IPS-20b (cell line): ENCODE data around the gene PHOX2B.
"Not testable (repeated sequence)": the region's sequence is repeated elsewhere in the genome, so short reads cannot be mapped to it uniquely, and the experiment has no call there.

Source experiments
- H3K27ac ChIP-seq: one replicate; pipeline ENCODE4 v1.5.1; 2013; ENCODE audit warnings: low read length
- H3K27me3 ChIP-seq: 2 replicates; pipeline ENCODE4 v1.6.1; 2013; ENCODE audit warnings: mild to moderate bottlenecking, low read length, inconsistent platforms; ENCODE audit not compliant: insufficient read depth
- H3K36me3 ChIP-seq: 2 replicates; pipeline ENCODE4 v1.6.1; 2013; ENCODE audit warnings: low read depth, mild to moderate bottlenecking, inconsistent platforms, low read length, moderate library complexity; ENCODE audit not compliant: insufficient read depth
- H3K4me1 ChIP-seq: 2 replicates; pipeline ENCODE4 v1.6.1; 2013; ENCODE audit warnings: mild to moderate bottlenecking, control low read depth, inconsistent platforms, low read length, moderate library complexity; ENCODE audit not compliant: insufficient read depth
- H3K4me3 ChIP-seq: 2 replicates; pipeline ENCODE4 v1.5.1; 2013; ENCODE audit warnings: mild to moderate bottlenecking, low read length, inconsistent platforms
- H3K9ac ChIP-seq: 2 replicates; pipeline ENCODE4 v1.6.1; 2013; ENCODE audit warnings: low read depth, mild to moderate bottlenecking, inconsistent platforms, low read length, moderate library complexity
- H3K9me3 ChIP-seq: 2 replicates; pipeline ENCODE4 v1.6.1; 2013; ENCODE audit warnings: mild to moderate bottlenecking, low read depth, low read length, inconsistent platforms; ENCODE audit not compliant: insufficient read depth

The PHOX2B gene

GRCh38 chr4:41723286-41723685 lies 25.2 kb downstream of the PHOX2B start:
- Histone ChIP-seq H3K27ac (no peak overlapping the region), H3K36me3 (no peaks in the 10 kb centered on the region), H3K9ac (no peak overlapping the region), H3K9me3 (no peaks in the 10 kb centered on the region), H3K4me1 (no peaks in the 10 kb centered on the region), H3K4me3 (no peak overlapping the region), H3K27me3 (peaks cover 41% of the 10 kb centered on the region)

- Histone ChIP-seq H3K4me3 (no peak overlapping the region), H3K9ac (no peak overlapping the region), H3K27me3 (peaks cover 37% of the 10 kb centered on the region), H3K36me3 (no peaks in the 10 kb centered on the region), H3K9me3 (no peaks in the 10 kb centered on the region), H3K4me1 (no peaks in the 10 kb centered on the region), H3K27ac (no peak overlapping the region)
Observed at GRCh38 chr4:41722181-41722580, 26.3 kb downstream of the PHOX2B start.

GRCh38 chr4:41719417-41719816 lies 29.1 kb downstream of the PHOX2B start:
- Histone ChIP-seq H3K36me3 (no peaks in the 10 kb centered on the region), H3K4me3 (no peak overlapping the region), H3K27me3 (peaks cover 36% of the 10 kb centered on the region), H3K9me3 (no peaks in the 10 kb centered on the region), H3K4me1 (no peaks in the 10 kb centered on the region), H3K9ac (no peak overlapping the region), H3K27ac (no peak overlapping the region)

GRCh38 chr4:41718907-41719306 lies 29.6 kb downstream of the PHOX2B start:
- peaks cover 36% of the 10 kb centered on the region for H3K27me3 ChIP-seq
- H3K4me1 ChIP-seq, result no peaks in the 10 kb centered on the region
- H3K9me3 ChIP-seq, result no peaks in the 10 kb centered on the region
- no peak overlapping the region for H3K9ac ChIP-seq
- no peaks in the 10 kb centered on the region for H3K36me3 ChIP-seq
- no peak overlapping the region for H3K4me3 ChIP-seq
- no peak overlapping the region for H3K27ac ChIP-seq

GRCh38 chr4:41715155-41715554 lies 33.4 kb downstream of the PHOX2B start:
- Histone ChIP-seq H3K36me3 (no peaks in the 10 kb centered on the region), H3K9me3 (no peaks in the 10 kb centered on the region), H3K27me3 (peaks cover 25% of the 10 kb centered on the region), H3K4me1 (no peaks in the 10 kb centered on the region), H3K27ac (no peak overlapping the region), H3K4me3 (no peak overlapping the region), H3K9ac (no peak overlapping the region)

- Histone ChIP-seq H3K27ac (no peak overlapping the region), H3K9me3 (no peaks in the 10 kb centered on the region), H3K36me3 (no peaks in the 10 kb centered on the region), H3K4me1 (no peaks in the 10 kb centered on the region), H3K9ac (no peak overlapping the region), H3K27me3 (peaks cover 18% of the 10 kb centered on the region), H3K4me3 (no peak overlapping the region)
Observed at GRCh38 chr4:41714364-41715000, 34.0 kb downstream of the PHOX2B start.

- H3K4me1 ChIP-seq, result no peaks in the 10 kb centered on the region
Observed at GRCh38 chr4:41713768-41714167, 34.8 kb downstream of the PHOX2B start.

GRCh38 chr4:41712425-41712824 lies 36.1 kb downstream of the PHOX2B start:
- no peak overlapping the region for H3K27ac ChIP-seq

More at GRCh38 chr4:41713768-41714167, 34.8 kb downstream of the PHOX2B start:
- H3K27ac ChIP-seq, result no peak overlapping the region
- no peak overlapping the region for H3K9ac ChIP-seq
- no peaks in the 10 kb centered on the region for H3K36me3 ChIP-seq
- no peaks in the 10 kb centered on the region for H3K9me3 ChIP-seq
- no peak overlapping the region for H3K4me3 ChIP-seq
- H3K27me3 ChIP-seq, result peaks cover 14% of the 10 kb centered on the region; the same call in 1 of the 2 replicates

GRCh38 chr4:41711654-41712053 lies 36.9 kb downstream of the PHOX2B start:
- H3K9me3 ChIP-seq, H3K27ac ChIP-seq, H3K4me1 ChIP-seq, H3K27me3 ChIP-seq, H3K36me3 ChIP-seq, H3K4me3 ChIP-seq, H3K9ac ChIP-seq: not testable (repeated sequence)

More at GRCh38 chr4:41712425-41712824, 36.1 kb downstream of the PHOX2B start:
- no peaks in the 10 kb centered on the region for H3K4me1 ChIP-seq
- H3K9ac ChIP-seq, result no peak overlapping the region
- no peaks in the 10 kb centered on the region for H3K36me3 ChIP-seq
- H3K27me3 ChIP-seq, result peaks cover 10% of the 10 kb centered on the region; the same call in 1 of the 2 replicates
- H3K9me3 ChIP-seq, result no peaks in the 10 kb centered on the region
- no peak overlapping the region for H3K4me3 ChIP-seq

- H3K27ac ChIP-seq, result no peak overlapping the region
- no peaks in the 10 kb centered on the region for H3K4me1 ChIP-seq
- no peak overlapping the region for H3K9ac ChIP-seq
Observed at GRCh38 chr4:41709844-41710481, 38.6 kb downstream of the PHOX2B start.

GRCh38 chr4:41703785-41704184 lies 44.7 kb downstream of the PHOX2B start:
- no peaks in the 10 kb centered on the region for H3K9me3 ChIP-seq
- H3K27ac ChIP-seq, result no peak overlapping the region
- H3K27me3 ChIP-seq, result peaks cover 9% of the 10 kb centered on the region; the same call in 1 of the 2 replicates
- no peaks in the 10 kb centered on the region for H3K36me3 ChIP-seq
- H3K9ac ChIP-seq, result no peak overlapping the region
- H3K4me3 ChIP-seq, result no peak overlapping the region
- H3K4me1 ChIP-seq, result no peaks in the 10 kb centered on the region

More at GRCh38 chr4:41709844-41710481, 38.6 kb downstream of the PHOX2B start:
- Histone ChIP-seq H3K36me3 (no peaks in the 10 kb centered on the region), H3K27me3 (peaks cover 9% of the 10 kb centered on the region; the same call in 1 of the 2 replicates), H3K9me3 (no peaks in the 10 kb centered on the region), H3K4me3 (no peak overlapping the region)

GRCh38 chr4:41702770-41703169 lies 45.8 kb downstream of the PHOX2B start:
- H3K4me1 ChIP-seq, result no peaks in the 10 kb centered on the region
- H3K9me3 ChIP-seq, result no peaks in the 10 kb centered on the region
- no peaks in the 10 kb centered on the region for H3K36me3 ChIP-seq
- H3K9ac ChIP-seq, result no peak overlapping the region
- peaks cover 9% of the 10 kb centered on the region; the same call in 1 of the 2 replicates for H3K27me3 ChIP-seq
- no peak overlapping the region for H3K27ac ChIP-seq
- no peak overlapping the region for H3K4me3 ChIP-seq
